Nephron progenitor cell (in vitro differentiated cells): ENCODE measurements around the gene KRTAP10-5.

Source experiments
- DNase-seq: peaks from one replicate; pipeline ENCODE4 v3.0.0; 2021
- H3K27ac Mint-ChIP-seq: 2 replicates; pipeline ENCODE4 v1.8.0; 2021; ENCODE audit warnings: mild to moderate bottlenecking, moderate library complexity, mixed read lengths
- H3K27me3 Mint-ChIP-seq: 2 replicates; pipeline ENCODE4 v1.8.0; 2021; ENCODE audit warnings: mild to moderate bottlenecking, low read depth, mixed read lengths; ENCODE audit not compliant: poor library complexity
- H3K36me3 Mint-ChIP-seq: 2 replicates; pipeline ENCODE4 v1.8.0; 2021; ENCODE audit warnings: low read depth, mixed read lengths
- H3K4me1 Mint-ChIP-seq: 2 replicates; pipeline ENCODE4 v1.8.0; 2021; ENCODE audit warnings: mixed read lengths
- H3K4me3 Mint-ChIP-seq: 2 replicates; pipeline ENCODE4 v1.8.0; 2021; ENCODE audit warnings: mild to moderate bottlenecking, moderate library complexity, mixed read lengths
- H3K9me3 Mint-ChIP-seq: 2 replicates; pipeline ENCODE4 v1.8.0; 2021; ENCODE audit warnings: mild to moderate bottlenecking, moderate library complexity, mixed read lengths
- CTCF ChIP-seq: fragments of 200-600 bp; sonication (generic); IDR thresholded peaks from 2 replicates; pipeline ENCODE4 v1.5.0; 2021; ENCODE audit warnings: antibody characterized with exemption

The KRTAP10-5 gene

DNA sequence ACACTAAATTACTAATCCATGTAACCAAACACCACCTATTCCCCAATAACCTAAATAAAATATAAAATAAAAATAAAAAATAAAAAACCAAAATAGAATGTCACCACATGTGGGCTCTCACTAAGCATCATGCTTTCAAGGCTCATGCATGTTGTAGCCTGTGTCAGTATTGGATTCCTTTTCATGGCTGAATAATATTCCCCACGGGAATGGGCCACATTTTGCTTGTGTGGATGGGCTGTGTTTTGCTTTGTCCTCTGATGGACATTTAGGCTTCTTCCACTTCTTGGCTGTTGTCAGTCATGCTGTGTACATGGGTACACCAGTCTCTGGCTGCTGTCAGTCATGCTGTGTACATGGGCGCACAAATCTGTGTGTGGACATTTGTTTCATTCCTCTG lies 8.7 kb upstream of the KRTAP10-5 start:
- H3K9me3 Mint-ChIP-seq: peaks cover 28% of the 10 kb centered on the region
- no peaks in the 10 kb centered on the region for H3K36me3 Mint-ChIP-seq
- no peak overlapping the region for H3K4me3 Mint-ChIP-seq
- H3K27ac Mint-ChIP-seq: no peak overlapping the region
- no peak for DNase-seq
- peaks cover 6% of the 10 kb centered on the region for H3K27me3 Mint-ChIP-seq
- H3K4me1 Mint-ChIP-seq: peaks cover 22% of the 10 kb centered on the region
- TF ChIP-seq CTCF: no peak

GRCh38 chr21:44585892-44586291 lies 5.5 kb upstream of the KRTAP10-5 start:
- Mint-ChIP-seq H3K9me3 (peaks cover 51% of the 10 kb centered on the region), H3K27me3 (peaks cover 9% of the 10 kb centered on the region), H3K4me1 (peaks cover 11% of the 10 kb centered on the region), H3K36me3 (peaks cover 5% of the 10 kb centered on the region), H3K27ac (no peak overlapping the region), H3K4me3 (no peak overlapping the region)
- no peak for TF ChIP-seq CTCF
- no peak for DNase-seq

GRCh38 chr21:44583800-44584147 lies 3.4 kb upstream of the KRTAP10-5 start:
- H3K36me3 Mint-ChIP-seq: peaks cover 5% of the 10 kb centered on the region
- no peak for TF ChIP-seq CTCF
- H3K4me3 Mint-ChIP-seq: no peak overlapping the region
- H3K4me1 Mint-ChIP-seq: peaks cover 9% of the 10 kb centered on the region
- peaks cover 68% of the 10 kb centered on the region for H3K9me3 Mint-ChIP-seq
- no peak for DNase-seq
- peaks cover 9% of the 10 kb centered on the region for H3K27me3 Mint-ChIP-seq
- no peak overlapping the region for H3K27ac Mint-ChIP-seq

DNA sequence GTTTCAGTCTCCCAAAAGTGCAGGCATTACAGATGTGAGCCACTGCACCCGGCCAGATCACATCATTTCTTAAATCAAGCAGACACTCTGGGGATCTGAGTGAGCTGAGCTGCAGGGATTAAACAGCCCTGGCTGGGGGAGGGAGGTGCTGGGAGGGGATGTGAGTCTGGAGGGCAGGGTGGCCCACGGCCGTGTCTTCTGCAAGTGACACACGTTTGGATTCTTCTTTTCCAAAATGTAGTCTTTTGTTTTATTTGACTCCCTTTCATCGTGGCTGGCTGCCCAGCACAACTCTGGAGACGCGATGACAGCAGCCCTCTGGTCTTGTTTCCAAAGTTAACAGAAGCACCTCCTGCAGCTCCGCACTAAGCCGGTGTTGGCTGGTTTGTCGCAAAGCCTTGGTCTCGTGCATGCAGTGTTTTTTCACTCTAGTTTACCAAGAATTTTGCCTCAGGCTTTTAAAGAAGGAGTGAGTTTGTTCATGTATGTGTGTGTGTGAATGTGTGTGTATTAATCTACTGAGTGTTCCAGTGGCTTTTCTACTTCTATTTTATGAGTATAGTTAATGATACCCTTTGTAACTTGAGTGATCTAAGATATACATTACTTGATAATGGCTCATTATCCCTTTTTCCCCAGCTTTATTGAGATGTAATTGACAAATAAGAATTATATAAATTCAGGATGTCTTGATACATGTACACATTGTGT lies 2.8 kb upstream of the KRTAP10-5 start:
- H3K4me3 Mint-ChIP-seq: no peak overlapping the region
- TF ChIP-seq CTCF: no peak
- H3K27ac Mint-ChIP-seq: no peak overlapping the region
- H3K27me3 Mint-ChIP-seq: peaks cover 9% of the 10 kb centered on the region
- H3K36me3 Mint-ChIP-seq: peaks cover 5% of the 10 kb centered on the region
- DNase-seq: no peak
- peaks cover 9% of the 10 kb centered on the region for H3K4me1 Mint-ChIP-seq
- H3K9me3 Mint-ChIP-seq: peaks cover 69% of the 10 kb centered on the region

DNA sequence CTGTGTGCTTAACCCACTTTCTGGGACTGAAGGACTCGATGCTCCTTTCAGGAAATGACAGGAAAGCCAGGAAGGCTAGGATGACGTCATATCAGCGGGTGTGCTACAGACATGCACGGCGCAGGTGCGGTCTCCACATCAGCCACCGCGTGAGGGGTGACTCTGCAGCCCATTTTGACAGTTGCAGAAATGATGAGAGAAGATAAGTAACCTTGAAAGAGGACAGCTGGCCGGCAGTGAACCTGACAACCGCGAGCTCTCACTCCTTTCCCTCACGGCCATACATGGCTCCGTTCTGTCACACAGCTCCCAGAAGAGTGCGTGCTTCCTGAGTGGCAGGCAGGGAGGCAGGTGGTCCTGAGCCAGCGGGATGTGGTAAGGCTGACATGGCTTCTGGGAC lies 1.7 kb upstream of the KRTAP10-5 start:
- Mint-ChIP-seq H3K36me3 (peaks cover 5% of the 10 kb centered on the region), H3K4me3 (no peak overlapping the region), H3K27ac (no peak overlapping the region), H3K27me3 (peaks cover 12% of the 10 kb centered on the region), H3K4me1 (peaks cover 9% of the 10 kb centered on the region), H3K9me3 (peaks cover 70% of the 10 kb centered on the region)
- no peak for DNase-seq
- no peak for TF ChIP-seq CTCF

DNA sequence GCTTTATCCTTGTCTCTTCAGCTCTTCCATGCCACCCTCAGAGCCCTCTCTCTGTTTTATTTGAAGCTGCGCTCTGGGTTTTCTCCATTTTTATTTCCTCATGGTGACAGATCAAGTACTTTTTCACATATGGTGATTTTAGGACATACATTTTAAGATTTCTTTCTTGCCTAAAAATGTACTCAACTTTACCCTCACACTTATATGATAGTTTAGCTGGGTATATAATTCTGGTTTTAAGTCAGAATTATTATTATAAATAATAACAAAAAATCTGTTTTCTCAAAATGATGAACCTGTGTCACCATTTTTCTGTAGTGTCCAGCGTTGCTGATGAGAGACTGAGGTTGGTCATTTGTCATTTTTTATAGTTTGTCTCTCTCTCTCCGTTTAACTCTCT lies 754 bp upstream of the KRTAP10-5 start:
- TF ChIP-seq CTCF: no peak
- Mint-ChIP-seq H3K36me3 (peaks cover 5% of the 10 kb centered on the region), H3K9me3 (peaks cover 68% of the 10 kb centered on the region), H3K4me1 (peaks cover 9% of the 10 kb centered on the region), H3K27me3 (peaks cover 12% of the 10 kb centered on the region), H3K4me3 (no peak overlapping the region), H3K27ac (no peak overlapping the region)
- DNase-seq: no peak
